GM19193 (cell line): Measurements from ENCODE around the gene SYTL3.

Source experiments
- POLR2A ChIP-seq: IDR thresholded peaks from 4 replicates; pipeline ENCODE4 v1.6.1; 2011; ENCODE audit not compliant: insufficient read depth, insufficient read length; ENCODE audit errors: extremely low read depth

Gene SYTL3

GRCh38 chr6:158646023-158646910, 3.6 kb upstream of the SYTL3 start:
- no peak for TF ChIP-seq POLR2A

- TF ChIP-seq POLR2A = no peak
Observed at GRCh38 chr6:158647501-158647900, 2.4 kb upstream of the SYTL3 start.

GRCh38 chr6:158648682-158649131, 1.1 kb upstream of the SYTL3 start:
- TF ChIP-seq POLR2A = no peak

GRCh38 chr6:158653577-158654354, 3.9 kb downstream of the SYTL3 start:
- no peak for TF ChIP-seq POLR2A

GRCh38 chr6:158654498-158654897, 4.6 kb downstream of the SYTL3 start:
- TF ChIP-seq POLR2A = no peak

- no peak for TF ChIP-seq POLR2A
Observed at GRCh38 chr6:158654960-158655489, 5.2 kb downstream of the SYTL3 start.

GRCh38 chr6:158655569-158656450, 6.0 kb downstream of the SYTL3 start:
- TF ChIP-seq POLR2A = no peak

- no peak for TF ChIP-seq POLR2A
Observed at GRCh38 chr6:158660333-158660754, 10.5 kb downstream of the SYTL3 start.

GRCh38 chr6:158661156-158661685, 11.4 kb downstream of the SYTL3 start:
- no peak for TF ChIP-seq POLR2A

GRCh38 chr6:158662607-158662953, 12.7 kb downstream of the SYTL3 start:
- no peak for TF ChIP-seq POLR2A

- TF ChIP-seq POLR2A = no peak
Observed at GRCh38 chr6:158662954-158663624, 13.2 kb downstream of the SYTL3 start.

GRCh38 chr6:158663625-158664165, 13.8 kb downstream of the SYTL3 start:
- no peak for TF ChIP-seq POLR2A

GRCh38 chr6:158665332-158665731, 15.5 kb downstream of the SYTL3 start:
- no peak for TF ChIP-seq POLR2A
